ENCODE data around the gene SDCBP2. TPM values are rescaled to one million over a fixed set of nuclear protein-coding genes. Genes with fewer than 3 reads are reported as not detected.

SDCBP2 gene
- polyA plus RNA-seq, 2 of the 4 experiments (the other 2 are of a cell fraction), result 0.35 to 0.58 TPM

DNA sequence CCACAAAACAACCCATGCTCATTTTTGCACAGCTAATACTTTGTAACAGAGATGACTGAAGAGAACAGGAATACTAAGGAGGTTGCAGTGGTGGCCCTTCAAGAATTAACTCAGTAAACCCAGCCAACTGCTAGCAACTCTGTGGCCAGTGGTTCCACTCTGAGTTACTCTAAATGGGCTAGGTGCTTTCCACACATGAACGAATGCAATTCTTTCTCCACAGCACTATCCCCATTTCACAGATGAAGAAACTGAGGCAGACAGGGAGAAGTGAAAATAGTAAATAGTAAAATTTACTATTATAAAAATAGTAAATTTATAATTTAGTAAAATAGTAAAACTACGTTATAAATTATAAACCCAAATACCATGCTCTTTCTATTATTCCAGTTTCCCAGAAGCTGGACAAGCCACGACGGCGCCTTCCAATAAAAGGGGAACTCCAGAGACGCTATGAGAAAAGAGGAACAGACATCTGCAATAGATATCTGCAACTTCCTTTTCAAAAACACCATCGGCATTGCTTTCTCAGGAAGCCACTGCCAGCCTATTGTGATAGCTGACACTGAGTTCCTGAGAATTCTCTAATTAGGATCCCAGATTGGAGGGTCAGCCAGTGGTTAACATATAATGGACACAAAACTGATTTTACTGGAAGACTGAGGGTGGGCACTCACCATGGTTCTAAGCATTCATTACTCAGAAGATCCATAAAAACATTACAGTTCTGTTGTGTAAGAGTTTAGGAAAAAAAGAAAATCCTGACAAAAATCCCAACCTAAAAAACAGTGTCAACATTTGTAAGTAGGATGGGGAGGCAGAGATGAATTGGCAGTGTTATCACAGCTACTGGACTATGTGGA, 47.7 kb upstream of the SDCBP2 start:
- H3K4me1 ChIP-seq, result peaks cover 14% of the 10 kb centered on the region; the same call in 2 of the 3 replicates
- no peak for FAIRE-seq
- POLR2A ChIA-PET, result interaction anchor here (0.6 kb wide), 1 partner anchor 13 kb away, joined by 3 read pairs; no protein-coding TSS in a partner anchor
- no peak overlapping the region for H3K27ac ChIP-seq
- ATAC-seq, result no peak
- DNase-seq (ENCODE audit: low read depth in 1 of 2, low spot score in 1 of 2), result no peak
- no peaks in the 10 kb centered on the region for H3K9me3 ChIP-seq
- H3K4me3 ChIP-seq, result no peak overlapping the region
- WGBS (ENCODE audit: missing lambda C conversion rate), result 90% methylated on average over 7 of the region's 7 CpGs
- H3K4me2 ChIP-seq, result no peak overlapping the region
- TF ChIP-seq POLR2A (IDR thresholded peaks at IDR 0.05; ENCODE audit: low read length) (no peak), CHD4 (IDR thresholded peaks at IDR 0.05; ENCODE audit: borderline replicate concordance) (no peak), CBX2 (IDR thresholded peaks at IDR 0.05; ENCODE audit: borderline replicate concordance, low read depth) (no peak), TFCP2L1 (CRISPR knock-in tag; IDR thresholded peaks at IDR 0.05) (no peak), GATA3 (IDR thresholded peaks at IDR 0.05; ENCODE audit: borderline replicate concordance) (no peak), MAZ (IDR thresholded peaks at IDR 0.05; ENCODE audit: borderline replicate concordance, low read depth, low read length) (no peak), TP53 (CRISPR knock-in tag; IDR thresholded peaks at IDR 0.05) (no peak), RCOR1 (IDR thresholded peaks at IDR 0.05; ENCODE audit: low read depth, low read length) (no peak)
- TF ChIP-seq, protein P1, sequence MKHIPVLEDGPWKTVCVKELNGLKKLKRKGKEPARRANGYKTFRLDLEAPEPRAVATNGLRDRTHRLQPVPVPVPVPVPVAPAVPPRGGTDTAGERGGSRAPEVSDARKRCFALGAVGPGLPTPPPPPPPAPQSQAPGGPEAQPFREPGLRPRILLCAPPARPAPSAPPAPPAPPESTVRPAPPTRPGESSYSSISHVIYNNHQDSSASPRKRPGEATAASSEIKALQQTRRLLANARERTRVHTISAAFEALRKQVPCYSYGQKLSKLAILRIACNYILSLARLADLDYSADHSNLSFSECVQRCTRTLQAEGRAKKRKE (CRISPR knock-in tag; IDR thresholded peaks at IDR 0.05; ENCODE audit: low read depth), result no peak
- TF ChIP-seq, protein P2, sequence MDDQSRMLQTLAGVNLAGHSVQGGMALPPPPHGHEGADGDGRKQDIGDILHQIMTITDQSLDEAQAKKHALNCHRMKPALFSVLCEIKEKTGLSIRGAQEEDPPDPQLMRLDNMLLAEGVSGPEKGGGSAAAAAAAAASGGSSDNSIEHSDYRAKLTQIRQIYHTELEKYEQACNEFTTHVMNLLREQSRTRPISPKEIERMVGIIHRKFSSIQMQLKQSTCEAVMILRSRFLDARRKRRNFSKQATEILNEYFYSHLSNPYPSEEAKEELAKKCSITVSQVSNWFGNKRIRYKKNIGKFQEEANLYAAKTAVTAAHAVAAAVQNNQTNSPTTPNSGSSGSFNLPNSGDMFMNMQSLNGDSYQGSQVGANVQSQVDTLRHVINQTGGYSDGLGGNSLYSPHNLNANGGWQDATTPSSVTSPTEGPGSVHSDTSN (IDR thresholded peaks at IDR 0.05), result no peak
- CTCF ChIA-PET, result interaction anchor here (1.8 kb wide), 1 partner anchor 9 kb away, joined by 4 read pairs; no protein-coding TSS in a partner anchor

DNA sequence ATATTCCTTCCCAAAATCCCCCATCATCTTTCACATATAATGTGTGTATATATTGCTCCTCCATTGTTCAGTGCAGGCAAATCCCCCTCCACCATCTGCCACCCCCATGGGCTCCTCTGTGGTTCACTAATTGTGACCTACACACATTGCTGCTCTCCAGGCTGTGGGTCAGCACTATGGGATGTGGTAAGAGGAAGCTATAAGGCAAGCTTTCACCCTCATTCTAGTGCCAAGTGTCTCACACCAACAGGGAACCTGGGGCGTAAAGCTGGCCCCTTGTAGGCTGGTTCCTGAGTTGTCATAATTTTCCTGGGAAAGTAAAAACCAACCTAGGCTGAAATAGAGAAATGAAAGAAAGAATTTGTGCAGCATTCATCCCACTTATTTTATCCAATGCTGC, 47.1 kb upstream of the SDCBP2 start:
- Histone ChIP-seq H3K27ac (no peak overlapping the region), H3K4me1 (peaks cover 12% of the 10 kb centered on the region; the same call in 1 of the 3 replicates), H3K4me2 (no peak overlapping the region), H3K9me3 (no peaks in the 10 kb centered on the region), H3K4me3 (no peak overlapping the region)
- POLR2A ChIA-PET, result no interaction called here
- CTCF ChIA-PET, result no interaction called here
- TF ChIP-seq, protein P3, sequence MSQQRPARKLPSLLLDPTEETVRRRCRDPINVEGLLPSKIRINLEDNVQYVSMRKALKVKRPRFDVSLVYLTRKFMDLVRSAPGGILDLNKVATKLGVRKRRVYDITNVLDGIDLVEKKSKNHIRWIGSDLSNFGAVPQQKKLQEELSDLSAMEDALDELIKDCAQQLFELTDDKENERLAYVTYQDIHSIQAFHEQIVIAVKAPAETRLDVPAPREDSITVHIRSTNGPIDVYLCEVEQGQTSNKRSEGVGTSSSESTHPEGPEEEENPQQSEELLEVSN (IDR thresholded peaks at IDR 0.05; ENCODE audit: borderline replicate concordance, low read depth), result no peak
- TF ChIP-seq, protein P4, sequence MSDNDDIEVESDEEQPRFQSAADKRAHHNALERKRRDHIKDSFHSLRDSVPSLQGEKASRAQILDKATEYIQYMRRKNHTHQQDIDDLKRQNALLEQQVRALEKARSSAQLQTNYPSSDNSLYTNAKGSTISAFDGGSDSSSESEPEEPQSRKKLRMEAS (IDR thresholded peaks at IDR 0.05), result no peak
- TF ChIP-seq GATA3 (IDR thresholded peaks at IDR 0.05; ENCODE audit: borderline replicate concordance) (no peak), HOXB13 (CRISPR knock-in tag; IDR thresholded peaks at IDR 0.05; ENCODE audit: low read depth) (no peak), SMC3 (IDR thresholded peaks at IDR 0.05) (no peak), JUNB (IDR thresholded peaks at IDR 0.05) (no peak), RNF2 (IDR thresholded peaks at IDR 0.05; ENCODE audit: borderline replicate concordance, low read depth) (no peak), POLR2AphosphoS2 (conservative IDR thresholded peaks at IDR 0.05; ENCODE audit: low read length) (no peak), CBX8 (IDR thresholded peaks at IDR 0.05) (no peak), RCOR1 (IDR thresholded peaks at IDR 0.05; ENCODE audit: low read depth, low read length) (no peak), POLR2A (IDR thresholded peaks at IDR 0.05; ENCODE audit: low read length) (no peak), MAZ (IDR thresholded peaks at IDR 0.05; ENCODE audit: borderline replicate concordance, low read depth, low read length) (no peak), HDAC2 (IDR thresholded peaks at IDR 0.05) (no peak)
- ATAC-seq, result no peak
- DNase-seq (ENCODE audit: low read depth in 1 of 2, low spot score in 1 of 2), result no peak
- no peak for FAIRE-seq
- 100% methylated on average over 1 of the region's 1 CpG for WGBS (ENCODE audit: missing lambda C conversion rate)

DNA sequence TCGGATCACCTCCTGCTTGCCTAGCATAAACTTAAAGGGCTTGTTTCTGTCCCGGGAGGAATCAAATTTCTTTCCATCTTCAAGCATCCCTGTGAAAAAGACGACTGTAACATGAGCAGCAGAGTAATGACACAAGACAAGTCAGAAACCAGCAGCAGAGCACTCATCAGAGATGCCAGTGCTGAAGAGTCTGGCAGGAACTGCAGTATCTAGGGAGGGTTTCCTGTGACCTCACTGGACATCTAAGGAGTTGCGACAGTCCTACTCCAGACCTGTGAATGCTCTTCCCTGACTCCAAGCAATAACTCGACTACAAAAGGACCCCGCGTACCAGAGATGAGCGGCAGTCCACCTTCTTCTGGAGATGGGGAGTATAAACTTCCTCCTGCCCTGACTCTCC, 46.6 kb upstream of the SDCBP2 start:
- no peak overlapping the region for H3K4me2 ChIP-seq
- no peaks in the 10 kb centered on the region for H3K9me3 ChIP-seq
- 83% methylated on average over 8 of the region's 8 CpGs for WGBS (ENCODE audit: missing lambda C conversion rate)
- DNase-seq (ENCODE audit: low read depth in 1 of 2, low spot score in 1 of 2) (no peak), ATAC-seq (peak; percentile 32 to 54; a peak in 3 of 6 replicates), FAIRE-seq (no peak)
- H3K4me1 ChIP-seq, result peaks cover 16% of the 10 kb centered on the region; the same call in 2 of the 3 replicates
- CTCF ChIA-PET, result interaction anchor here (1.1 kb wide), 1 partner anchor 15 kb away, joined by 3 read pairs; no protein-coding TSS in a partner anchor
- no peak overlapping the region for H3K27ac ChIP-seq
- POLR2A ChIA-PET, result no interaction called here
- H3K4me3 ChIP-seq, result no peak overlapping the region
- TF ChIP-seq ZFP36 (IDR thresholded peaks at IDR 0.05; ENCODE audit: borderline replicate concordance, partially characterized antibody) (no peak), NFE2L2 (conservative IDR thresholded peaks at IDR 0.05; ENCODE audit: low read length) (no peak), CHD2 (IDR thresholded peaks at IDR 0.05; ENCODE audit: low read length, partially characterized antibody) (no peak), JUN (IDR thresholded peaks at IDR 0.05) (no peak), RARB (CRISPR knock-in tag; IDR thresholded peaks at IDR 0.05) (no peak)
- TF ChIP-seq, protein P5, sequence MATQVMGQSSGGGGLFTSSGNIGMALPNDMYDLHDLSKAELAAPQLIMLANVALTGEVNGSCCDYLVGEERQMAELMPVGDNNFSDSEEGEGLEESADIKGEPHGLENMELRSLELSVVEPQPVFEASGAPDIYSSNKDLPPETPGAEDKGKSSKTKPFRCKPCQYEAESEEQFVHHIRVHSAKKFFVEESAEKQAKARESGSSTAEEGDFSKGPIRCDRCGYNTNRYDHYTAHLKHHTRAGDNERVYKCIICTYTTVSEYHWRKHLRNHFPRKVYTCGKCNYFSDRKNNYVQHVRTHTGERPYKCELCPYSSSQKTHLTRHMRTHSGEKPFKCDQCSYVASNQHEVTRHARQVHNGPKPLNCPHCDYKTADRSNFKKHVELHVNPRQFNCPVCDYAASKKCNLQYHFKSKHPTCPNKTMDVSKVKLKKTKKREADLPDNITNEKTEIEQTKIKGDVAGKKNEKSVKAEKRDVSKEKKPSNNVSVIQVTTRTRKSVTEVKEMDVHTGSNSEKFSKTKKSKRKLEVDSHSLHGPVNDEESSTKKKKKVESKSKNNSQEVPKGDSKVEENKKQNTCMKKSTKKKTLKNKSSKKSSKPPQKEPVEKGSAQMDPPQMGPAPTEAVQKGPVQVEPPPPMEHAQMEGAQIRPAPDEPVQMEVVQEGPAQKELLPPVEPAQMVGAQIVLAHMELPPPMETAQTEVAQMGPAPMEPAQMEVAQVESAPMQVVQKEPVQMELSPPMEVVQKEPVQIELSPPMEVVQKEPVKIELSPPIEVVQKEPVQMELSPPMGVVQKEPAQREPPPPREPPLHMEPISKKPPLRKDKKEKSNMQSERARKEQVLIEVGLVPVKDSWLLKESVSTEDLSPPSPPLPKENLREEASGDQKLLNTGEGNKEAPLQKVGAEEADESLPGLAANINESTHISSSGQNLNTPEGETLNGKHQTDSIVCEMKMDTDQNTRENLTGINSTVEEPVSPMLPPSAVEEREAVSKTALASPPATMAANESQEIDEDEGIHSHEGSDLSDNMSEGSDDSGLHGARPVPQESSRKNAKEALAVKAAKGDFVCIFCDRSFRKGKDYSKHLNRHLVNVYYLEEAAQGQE (IDR thresholded peaks at IDR 0.05), result no peak
- TF ChIP-seq, protein P6, sequence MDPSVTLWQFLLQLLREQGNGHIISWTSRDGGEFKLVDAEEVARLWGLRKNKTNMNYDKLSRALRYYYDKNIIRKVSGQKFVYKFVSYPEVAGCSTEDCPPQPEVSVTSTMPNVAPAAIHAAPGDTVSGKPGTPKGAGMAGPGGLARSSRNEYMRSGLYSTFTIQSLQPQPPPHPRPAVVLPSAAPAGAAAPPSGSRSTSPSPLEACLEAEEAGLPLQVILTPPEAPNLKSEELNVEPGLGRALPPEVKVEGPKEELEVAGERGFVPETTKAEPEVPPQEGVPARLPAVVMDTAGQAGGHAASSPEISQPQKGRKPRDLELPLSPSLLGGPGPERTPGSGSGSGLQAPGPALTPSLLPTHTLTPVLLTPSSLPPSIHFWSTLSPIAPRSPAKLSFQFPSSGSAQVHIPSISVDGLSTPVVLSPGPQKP (IDR thresholded peaks at IDR 0.05; ENCODE audit: low read depth, low read length), result no peak
